PC-9 (cell line): ENCODE data around the gene DENND1A.

ENCODE experiments used
- EZH2 ChIP-seq: fragments of 200-600 bp; sonication (generic); IDR thresholded peaks from 2 replicates; pipeline ENCODE4 v1.8.0; 2017; ENCODE audit warnings: antibody characterized with exemption, low read depth
- TF ChIP-seq, protein P1 (sequence below): fragments of 200-600 bp; sonication (generic); conservative IDR thresholded peaks from 2 replicates; pipeline ENCODE4 v1.6.1; 2017; ENCODE audit warnings: mixed run types, antibody characterized with exemption, mild to moderate bottlenecking, moderate library complexity

DNA sequence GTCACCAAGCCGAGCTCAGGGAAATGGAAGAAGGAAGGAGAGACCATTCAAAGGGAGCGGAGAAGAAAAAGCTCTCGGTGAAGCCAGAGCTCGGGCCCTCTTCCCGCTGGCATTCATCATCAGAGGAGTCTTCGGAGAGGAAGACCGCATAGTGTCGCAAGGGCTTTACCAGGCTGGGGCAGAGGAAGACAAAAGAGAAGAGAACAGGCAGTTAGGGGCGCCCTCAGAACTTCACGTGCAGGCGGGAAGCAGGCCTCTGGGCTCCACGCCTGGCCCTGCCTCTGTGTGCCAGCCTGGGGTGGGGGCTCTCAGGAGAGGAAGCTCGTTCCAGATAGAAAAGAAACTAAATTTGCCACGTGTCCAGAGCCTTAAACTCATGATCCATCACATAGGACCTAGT is 542.2 kb downstream of the DENND1A start:
- TF ChIP-seq, protein P1, sequence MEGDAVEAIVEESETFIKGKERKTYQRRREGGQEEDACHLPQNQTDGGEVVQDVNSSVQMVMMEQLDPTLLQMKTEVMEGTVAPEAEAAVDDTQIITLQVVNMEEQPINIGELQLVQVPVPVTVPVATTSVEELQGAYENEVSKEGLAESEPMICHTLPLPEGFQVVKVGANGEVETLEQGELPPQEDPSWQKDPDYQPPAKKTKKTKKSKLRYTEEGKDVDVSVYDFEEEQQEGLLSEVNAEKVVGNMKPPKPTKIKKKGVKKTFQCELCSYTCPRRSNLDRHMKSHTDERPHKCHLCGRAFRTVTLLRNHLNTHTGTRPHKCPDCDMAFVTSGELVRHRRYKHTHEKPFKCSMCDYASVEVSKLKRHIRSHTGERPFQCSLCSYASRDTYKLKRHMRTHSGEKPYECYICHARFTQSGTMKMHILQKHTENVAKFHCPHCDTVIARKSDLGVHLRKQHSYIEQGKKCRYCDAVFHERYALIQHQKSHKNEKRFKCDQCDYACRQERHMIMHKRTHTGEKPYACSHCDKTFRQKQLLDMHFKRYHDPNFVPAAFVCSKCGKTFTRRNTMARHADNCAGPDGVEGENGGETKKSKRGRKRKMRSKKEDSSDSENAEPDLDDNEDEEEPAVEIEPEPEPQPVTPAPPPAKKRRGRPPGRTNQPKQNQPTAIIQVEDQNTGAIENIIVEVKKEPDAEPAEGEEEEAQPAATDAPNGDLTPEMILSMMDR, result no peak
- no peak for TF ChIP-seq EZH2
